Tongue (tissue), 2 donors: ENCODE data around the gene TRAP1. TPM values are rescaled to one million over a fixed set of nuclear protein-coding genes. Genes with fewer than 3 reads are reported as not detected.

Experiments
- DNase-seq: peaks from one replicate; pipeline ENCODE4 v3.0.0-alpha.2; 2015
- total RNA-seq: library from RNA; depleted of rRNA; stranded (reverse); fragments of >200 nt; gene quantifications from one replicate; pipeline ENCODE4 v1.2.3, GENCODE V29; 2014

TRAP1 gene
- total RNA-seq, 1 donor from 2014 or later: 136 TPM

DNA sequence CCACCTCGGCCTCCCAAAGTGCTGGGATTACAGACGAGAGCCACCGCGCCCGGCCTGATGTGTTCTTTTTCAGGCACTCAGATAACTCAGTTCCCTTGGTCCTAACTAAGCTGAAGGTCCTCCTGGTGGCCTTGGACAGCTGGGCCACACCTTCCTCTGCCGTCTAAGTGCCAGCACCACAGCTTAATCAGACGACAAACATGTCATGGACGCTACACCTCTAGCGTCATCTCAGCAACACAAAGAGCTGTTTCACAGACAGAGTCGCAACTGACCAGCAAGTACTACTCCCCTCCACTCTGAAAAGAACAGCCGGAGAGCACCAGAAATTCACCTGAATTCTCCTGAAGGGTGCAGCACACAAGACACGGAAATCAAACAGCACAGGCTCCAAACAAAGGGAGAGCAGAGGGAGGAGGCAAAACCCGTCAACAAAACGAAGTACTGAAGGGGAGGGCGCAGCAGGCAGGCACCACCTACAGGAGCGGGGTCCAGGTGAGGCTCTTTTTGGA is 4.4 kb downstream of the TRAP1 start:
- no peak for DNase-seq

DNA sequence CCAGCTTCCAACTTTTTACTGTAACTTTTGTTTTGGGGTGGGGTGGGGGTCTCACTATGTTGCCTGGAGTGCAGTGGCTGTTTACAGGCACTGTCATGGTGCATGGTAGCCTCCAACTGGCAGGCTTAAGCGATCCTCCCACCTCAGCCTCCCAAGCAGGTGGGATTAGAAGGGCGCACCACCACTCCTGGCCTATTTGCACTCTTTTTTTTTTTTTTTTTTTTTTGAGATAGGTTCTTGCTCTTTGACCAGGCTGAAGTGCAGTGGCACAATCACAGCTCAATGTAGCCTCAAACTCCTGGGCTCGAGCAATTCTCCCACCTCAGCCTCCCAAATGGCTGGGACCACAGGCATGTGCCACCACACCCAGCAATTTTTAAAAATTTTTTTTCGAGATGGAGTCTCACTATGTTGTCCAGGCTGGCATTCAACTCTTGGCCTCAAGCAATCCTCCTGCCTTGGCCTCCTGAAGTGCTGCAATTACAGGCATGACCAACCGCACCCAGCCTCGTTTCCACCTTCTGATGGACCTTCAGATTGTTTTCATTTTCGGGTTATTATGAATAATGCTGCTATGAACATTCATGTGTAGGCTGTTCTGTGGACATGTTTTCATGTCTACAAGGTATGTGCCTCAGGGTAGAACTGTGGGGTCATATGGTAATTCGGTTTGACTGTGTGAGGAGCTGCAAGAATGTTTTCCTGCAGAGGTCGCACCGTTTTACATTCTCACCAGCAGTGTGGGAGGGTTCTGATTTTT is 10.9 kb downstream of the TRAP1 start:
- DNase-seq: no peak

DNA sequence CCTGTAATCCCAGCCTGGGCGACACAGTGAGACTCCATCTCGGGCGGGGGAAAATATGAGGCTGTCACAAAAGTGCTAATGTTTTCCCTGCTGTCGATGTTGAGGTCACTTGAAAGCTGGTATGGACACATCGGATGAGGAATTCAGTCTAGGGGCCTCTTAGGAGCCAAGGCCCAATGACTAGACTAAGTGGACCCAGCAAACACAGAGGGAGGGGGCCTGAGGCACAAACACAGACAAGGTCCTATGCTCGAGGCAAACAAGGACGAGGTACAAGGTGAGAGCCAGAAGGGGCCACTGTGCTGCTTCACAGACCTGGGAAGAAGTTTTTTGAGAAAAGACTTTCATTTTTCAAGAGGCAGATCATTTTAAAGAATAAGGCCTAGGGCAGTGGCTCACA is 15.2 kb downstream of the TRAP1 start:
- DNase-seq: no peak

DNA sequence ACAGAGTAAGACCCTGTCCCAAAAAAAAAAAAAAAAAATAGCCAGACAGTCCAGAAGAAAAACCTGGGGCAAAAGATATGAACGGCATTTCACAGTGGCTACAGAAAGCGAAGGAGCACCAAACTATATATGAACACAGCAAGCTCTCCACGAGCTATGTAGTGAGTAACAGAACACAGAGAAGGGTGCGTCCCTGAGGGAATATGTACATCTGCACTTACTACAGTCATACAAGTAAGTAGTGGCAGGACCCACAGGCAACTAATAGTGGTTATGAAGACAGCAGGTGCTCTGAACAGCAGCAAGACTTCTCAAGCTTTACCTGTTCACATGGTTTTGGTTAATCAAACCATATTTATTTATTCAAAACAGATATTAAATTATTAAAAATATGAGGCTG is 15.8 kb downstream of the TRAP1 start:
- DNase-seq: no peak

DNA sequence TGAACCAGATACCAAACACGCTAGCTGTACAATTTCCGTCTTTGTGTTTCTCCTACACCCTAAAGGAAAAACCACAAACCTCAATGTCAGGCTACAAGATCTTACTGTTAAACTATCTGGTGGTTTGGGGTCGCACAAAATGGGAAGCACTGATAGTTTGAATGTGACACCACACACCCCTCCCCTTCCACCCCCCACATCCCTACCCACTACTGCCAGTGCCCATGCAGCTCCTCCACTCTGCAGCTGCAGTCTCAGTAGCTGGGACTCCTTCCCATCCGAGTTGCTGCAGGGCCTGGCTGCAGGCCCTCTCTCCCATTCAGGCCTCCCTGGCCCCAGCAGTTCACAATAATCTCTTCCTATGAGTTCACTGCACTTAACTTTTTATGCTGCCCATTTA is 18.4 kb downstream of the TRAP1 start:
- DNase-seq: no peak

DNA sequence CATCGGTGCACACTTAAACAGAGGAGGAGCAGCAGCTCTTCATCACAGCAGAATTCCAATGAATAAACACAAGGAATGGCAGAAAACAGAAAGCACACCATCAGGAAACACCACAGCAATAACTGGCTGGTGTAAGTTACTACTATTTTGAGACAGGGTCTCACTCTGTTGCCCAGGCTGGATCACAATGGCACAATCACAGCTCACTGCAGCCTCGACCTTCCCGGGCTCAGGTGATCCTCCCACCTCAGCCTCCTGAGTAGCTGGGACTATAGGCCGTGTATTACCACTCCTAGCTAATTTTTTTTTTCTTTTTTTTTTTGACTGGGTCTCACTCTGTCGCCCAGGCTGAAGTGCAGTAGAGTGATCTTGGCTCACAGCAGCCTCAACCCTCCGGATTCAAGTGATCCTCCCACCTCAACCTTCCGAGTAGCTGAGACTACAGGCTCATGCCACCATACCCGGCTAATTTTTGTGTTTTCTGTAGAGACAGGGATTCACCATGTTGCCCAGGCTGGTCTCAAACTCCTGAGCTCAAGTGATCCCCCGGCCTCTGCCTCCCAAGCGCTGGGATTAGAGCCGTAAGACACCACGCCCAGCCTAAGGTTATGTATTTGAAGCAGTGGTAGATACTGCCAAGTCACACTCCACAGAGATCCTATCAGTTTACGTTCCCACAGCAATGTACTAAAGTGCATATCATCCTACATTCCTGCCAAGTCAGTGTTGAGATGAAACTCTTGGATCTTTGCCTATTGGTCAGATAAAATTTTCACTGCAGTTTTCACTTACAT is 20.7 kb downstream of the TRAP1 start:
- peak; percentile 54 for DNase-seq

DNA sequence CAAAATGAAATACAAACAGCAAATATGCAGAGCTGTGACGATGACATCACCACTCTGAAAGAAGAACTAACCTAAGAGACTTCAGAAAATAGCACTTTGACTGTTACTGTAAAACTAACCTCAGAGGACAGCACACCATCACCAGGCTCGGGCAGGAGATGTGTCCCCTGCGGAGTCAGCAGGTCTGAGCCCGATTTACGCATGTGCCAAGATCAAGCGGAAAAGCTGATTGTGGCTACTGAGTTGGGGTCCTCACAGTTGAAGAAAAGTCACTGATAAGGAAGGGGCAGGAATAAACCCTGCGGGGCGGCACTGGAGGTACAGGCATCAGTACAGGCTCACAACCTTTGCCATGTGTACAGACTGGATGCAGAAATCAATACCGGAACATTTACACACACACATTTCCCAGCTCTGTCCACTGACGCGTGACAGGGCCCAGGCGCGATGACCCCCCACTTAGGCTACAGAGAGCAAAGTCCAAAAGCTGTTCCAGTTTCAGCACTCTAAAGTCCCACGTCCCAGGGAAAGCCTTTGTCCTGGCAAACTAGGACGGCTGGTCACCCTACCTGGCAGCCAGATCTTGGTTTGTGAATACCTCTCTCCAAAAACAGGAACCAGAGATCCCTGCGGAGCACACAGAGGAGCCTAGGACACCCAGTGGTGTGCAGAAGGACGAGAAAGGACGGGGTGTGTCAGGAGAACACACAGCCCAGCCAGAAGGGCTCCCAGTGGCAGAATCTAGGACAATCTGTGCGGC is 21.5 kb downstream of the TRAP1 start:
- no peak for DNase-seq

DNA sequence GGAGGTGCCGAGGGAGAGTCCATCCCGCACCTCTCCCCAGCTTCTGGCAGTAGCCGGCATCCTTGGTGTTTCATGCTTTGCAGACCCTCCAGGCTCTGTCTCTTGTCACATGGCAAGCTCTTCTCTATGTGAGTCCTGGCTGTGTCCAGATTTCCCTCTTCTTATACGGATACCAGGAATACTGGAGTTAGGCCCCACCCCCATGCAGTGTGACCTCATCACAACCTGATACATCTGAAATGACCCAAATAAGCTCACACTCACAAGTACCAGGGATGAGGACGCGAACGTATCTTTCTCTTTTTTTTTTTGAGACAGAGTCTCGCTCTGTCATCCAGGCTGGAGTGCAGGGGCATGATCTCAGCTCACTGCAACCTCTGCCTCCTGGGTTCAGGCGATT is 23.3 kb downstream of the TRAP1 start:
- DNase-seq: no peak

DNA sequence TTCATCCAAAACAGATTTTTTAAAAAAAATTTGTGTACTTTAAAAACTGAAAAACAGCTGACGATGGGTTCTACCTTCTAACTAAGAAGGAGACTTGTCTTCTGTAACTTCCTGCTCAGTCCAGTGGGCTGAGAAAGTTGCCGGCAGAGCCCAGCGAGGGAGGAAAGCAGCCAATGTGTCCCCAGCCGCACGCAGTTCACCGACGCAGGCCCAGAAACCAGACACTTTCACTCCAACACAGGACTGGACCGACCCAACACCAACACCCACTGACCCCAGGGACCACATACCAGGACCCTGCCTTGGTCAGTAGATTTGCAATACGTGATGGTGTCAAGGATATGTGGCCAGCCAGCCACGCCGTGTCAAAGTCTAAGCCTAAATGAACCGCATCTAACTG is 25.6 kb downstream of the TRAP1 start:
- DNase-seq: peak; percentile 6

DNA sequence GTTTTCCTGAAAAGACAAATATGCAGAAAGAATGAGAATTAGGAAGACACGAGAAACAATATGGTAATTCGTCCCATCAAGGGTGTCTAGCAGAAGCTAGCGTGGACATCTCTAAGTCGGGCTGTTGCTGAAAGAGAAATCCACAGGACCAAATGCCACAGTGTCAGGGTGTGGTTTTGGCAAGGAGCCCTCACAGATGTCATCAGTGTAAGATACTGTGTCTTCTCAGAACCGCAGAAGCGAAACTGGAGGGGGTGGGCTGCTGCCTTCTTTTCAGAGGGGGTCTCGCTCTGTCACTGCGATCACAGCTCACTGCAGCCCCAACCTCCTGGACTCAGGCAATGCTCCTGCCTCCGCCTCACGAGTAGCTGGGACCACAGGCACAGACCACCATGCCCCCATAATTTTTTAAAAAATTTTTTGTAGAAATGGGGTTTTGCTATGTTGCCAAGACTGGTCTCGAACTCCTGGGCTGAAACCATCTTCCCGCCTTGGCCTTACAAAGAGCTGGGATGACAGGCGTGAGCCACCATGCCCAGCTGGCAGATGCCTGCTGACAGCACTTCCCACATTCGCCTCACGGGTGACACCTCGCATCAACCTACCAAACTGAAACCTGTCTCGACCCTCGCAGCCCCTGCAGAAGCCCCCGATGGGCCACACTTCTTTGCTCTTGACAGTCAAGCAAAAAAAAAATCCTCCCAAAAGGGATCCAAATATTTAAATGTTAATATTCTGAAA is 26.2 kb downstream of the TRAP1 start:
- peak; percentile 78 for DNase-seq

DNA sequence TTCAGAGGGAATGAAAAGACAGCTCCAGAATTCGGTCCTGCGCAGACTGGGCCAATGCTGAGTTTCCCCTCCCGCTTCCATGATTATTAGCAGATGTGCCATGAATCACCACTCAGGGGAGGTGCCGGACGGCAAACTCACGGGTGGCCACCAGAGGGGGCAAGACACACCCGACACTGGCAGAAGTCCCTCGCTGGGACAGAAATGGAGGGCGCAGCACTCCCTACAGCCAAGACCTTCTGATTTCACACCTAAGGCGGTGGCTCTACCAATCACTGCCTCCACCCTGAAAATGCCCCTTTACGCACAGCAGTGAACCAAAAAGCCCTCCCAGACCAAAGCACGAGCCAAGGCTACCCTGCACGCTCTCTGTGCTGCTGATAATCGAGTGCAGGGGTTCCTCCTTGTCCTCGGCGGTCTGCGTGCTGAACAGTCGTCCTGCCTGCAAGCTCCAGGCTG is 26.8 kb downstream of the TRAP1 start:
- peak; percentile 96 for DNase-seq

DNA sequence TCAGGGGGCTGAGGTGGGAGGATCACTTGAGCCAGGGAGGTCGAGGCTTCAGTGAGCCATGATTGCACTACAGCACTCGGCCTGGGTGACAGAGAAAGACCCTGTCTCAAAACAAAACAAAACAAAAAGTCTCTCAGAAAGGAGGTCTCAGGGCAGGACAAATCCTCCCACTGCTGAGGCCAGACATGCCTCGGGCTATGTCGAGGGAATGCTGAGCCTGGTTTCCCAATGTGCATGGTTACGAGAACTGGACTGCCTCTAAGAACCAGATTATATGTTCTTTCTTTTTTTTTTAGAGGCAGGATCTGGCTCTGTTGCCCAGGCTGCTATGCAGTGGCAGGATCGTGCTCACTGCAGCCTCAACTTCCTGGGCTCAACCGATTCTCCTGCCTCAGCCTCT is 27.6 kb downstream of the TRAP1 start:
- DNase-seq: no peak

DNA sequence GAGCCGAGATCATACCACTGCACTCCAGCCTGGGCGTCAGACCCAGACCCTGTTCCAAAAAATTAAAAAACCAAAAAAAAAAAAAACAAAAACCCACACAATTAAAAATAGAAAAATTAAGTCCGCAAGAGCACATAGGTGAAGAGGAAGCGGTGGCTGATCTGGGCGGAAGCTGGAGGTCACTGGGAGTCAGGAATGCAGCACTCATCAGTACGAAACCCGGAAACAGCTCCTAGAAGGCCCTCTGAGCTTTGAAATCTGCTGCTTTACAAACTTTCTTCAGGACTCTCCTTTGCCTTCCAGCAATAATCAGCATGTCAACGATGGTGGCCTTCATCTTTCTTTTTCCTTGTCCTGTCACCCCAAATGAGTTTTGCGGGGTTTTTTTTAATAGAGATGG is 29.5 kb downstream of the TRAP1 start:
- no peak for DNase-seq

DNA sequence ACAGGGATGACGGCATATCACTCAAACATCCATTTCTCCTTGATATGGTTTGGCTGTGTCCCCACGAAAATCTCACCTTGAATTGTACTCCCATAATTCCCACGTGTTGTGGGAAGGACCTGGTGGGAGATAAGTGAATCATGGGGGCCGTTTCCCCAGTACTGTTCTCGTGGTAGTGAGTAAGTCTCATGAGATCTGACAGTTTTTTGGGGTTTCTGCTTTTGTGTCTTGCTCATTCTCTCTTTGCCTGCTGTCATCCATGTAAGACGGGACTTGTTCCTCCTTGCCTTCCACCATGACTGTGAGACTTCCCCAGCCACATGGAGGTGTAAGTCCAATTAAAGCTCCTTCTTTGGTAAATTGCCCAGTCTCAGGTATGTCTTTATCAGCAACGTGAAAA is 30.3 kb downstream of the TRAP1 start:
- DNase-seq: no peak

DNA sequence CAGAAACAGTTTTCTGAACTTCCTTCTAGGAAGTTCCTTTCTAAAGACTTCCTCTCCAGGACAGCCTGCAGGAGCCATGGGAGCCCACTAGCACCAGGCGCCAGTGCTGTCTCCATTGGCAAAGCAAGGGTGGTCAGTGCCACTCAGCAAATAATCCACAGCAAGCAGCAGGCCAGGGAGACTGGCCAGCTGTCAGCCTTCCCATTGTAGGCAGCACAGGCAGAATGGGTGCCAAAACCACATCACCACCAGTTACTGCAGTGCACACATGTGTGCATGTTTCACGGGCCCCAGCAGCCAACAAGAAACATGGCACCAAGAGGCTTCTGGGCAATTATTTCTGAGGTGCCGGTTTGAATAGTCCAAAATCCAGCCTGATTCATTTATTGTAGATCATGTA is 36.1 kb downstream of the TRAP1 start:
- DNase-seq: peak; percentile 82

DNA sequence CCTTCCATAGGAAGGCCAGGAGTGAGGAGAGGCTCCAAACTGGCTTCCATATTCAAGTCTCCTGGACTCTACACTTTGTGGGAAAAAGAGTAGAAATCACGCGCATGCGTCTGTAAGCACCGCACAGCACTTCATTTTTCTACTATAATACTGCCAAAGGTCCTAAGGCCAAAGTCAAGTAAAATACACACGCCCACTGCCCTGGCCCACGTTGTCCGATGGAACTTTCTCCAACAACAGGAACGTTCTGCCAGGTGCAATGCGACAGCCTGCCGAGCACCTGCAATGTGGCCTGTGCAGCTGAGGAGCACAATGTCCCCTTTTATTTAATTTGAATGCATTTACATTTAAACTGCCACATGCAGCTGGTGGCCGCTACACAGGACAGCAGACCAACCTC is 39.3 kb downstream of the TRAP1 start:
- DNase-seq: no peak

DNA sequence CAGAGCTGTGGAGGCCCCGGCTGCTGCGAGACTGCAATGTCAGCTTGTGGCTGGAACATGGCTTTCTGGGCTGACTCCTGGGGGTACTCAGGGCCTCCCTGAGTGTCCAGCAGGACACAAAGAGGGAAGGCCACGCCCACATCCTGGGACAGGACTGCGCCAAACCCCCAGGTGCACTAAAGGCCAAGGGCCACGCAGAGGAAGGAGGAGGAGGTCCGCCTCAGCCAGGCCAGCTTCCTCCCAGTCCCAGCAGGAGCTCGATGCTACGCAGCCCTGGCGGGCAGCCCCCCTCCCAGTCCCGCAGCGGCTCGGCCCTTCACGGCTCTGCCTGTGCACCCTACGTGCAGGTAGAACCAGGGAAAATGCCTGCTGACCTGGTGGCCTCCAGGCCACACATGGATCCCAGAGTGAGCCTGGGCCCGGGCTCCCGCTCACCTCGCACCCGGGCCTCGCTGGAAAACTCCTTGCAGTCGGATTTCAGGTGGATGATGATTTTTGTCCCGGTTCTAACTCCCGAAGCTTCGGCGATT is 41.7 kb downstream of the TRAP1 start:
- no peak for DNase-seq

DNA sequence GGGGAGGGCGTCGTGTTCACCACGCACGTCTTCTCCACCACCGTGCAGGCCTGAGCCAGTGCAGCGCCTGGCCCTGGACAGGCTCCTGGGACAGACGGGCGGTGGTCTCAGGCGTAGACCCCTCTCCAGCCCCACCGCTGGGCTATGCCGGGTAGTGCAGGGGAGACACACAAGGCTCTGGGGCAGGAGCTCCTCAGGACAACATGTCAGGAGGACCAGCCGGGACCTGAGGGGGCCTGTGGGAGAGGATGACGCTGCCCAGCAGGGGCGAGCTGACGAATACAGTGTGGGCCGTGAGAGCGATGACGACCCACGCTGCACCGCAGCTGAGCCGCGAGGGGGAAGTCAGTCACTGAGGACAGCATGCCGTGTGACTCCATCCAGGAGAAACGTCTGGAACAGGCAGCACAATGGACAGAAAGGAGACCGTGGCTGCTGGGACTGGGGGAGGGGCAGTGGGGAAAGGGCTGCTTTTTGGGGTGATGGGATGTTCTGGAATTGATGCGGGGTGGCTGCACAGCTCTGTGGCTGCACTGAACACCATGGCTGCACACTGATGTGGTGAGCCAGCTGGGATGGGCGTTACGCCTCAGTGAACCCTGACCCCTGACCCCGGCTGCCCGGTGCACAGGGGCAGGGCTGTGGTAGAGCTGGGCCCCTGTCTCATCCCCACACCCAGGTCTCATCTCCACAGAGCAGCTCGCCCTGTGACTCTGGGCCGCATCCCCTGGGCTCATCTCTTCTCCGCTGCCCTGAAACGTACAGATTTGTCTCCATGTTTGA is 42.6 kb downstream of the TRAP1 start:
- no peak for DNase-seq

DNA sequence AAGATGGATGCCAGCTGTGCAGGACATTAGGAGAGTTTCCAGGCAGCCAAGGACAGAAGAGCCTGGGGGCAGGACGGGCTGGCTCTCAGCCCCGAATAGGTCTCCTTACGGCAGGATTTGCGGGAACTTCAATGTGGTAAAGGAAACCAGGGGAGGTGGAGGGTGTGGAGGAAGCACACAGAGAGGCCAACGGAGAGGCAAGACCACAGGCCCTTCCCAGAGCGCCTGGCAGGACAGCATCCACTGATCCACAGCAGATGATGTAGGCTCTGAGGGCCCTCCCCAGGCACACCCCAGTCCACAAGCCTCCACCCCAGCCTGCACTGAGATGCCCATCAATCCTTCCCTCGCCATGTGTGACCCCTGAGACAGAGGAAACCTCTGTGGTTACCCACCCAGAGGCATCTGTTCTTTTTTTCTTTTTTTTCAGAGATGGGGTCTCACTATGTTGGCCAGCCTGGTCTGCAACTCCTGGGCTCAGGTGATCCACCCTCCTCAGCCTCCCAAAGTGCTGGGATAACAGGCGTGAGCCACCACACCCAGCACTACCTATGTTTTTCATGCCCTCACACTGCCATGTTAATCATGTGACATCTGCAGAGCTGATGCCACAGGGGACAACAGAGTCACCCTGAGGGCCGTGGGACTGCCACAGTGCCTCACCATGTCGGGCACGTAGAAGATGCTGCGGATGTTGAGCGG is 43.5 kb downstream of the TRAP1 start:
- DNase-seq: no peak

DNA sequence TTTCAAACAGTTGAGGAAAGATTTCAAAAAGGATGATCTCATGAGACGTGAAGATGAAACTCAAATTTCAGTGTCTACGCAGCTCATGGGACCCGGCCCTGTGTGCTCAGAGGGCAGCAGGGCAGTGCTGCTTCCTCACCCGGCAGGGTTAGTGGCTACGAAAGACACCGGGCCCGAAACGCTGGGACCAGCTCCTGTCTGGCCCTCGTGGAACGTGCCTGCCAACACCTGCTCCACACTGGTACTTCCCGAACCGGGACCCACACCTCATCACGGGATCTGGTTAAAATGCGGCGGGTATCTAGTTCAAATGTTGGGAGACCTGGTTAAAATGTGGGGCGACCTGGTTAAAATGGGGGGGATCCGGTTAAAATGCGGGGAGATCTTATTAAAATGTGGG is 44.1 kb downstream of the TRAP1 start:
- DNase-seq: no peak
